HepG2 (cell line): ENCODE data around the gene P4HB. TPM values are rescaled to one million over a fixed set of nuclear protein-coding genes. Genes with fewer than 3 reads are reported as not detected.

Experiments
- KAT8 ChIP-seq: IDR thresholded peaks from 2 replicates; pipeline ENCODE4 v1.6.1; 2016; ENCODE audit warnings: missing genetic modification reagents, missing compliant biosample characterization
- KLF13 ChIP-seq: sonication (generic); formaldehyde crosslinking; IDR thresholded peaks from 2 replicates; pipeline ENCODE4 v1.4.0; 2020; ENCODE audit warnings: mild to moderate bottlenecking, missing genetic modification reagents
- MYPOP ChIP-seq: sonication (generic); formaldehyde crosslinking; IDR thresholded peaks from 2 replicates; pipeline ENCODE4 v1.8.1; 2023; ENCODE audit warnings: mild to moderate bottlenecking, moderate library complexity, missing genetic modification reagents
- SMC3 ChIP-seq: IDR thresholded peaks from 2 replicates; pipeline ENCODE4 v1.6.1; 2011; ENCODE audit warnings: low read length, improper control_type of control experiment
- SYNCRIP ChIP-seq: fragments of 200-400 bp; formaldehyde crosslinking; IDR thresholded peaks from 2 replicates; pipeline ENCODE4 v1.6.1; 2018; ENCODE audit warnings: mild to moderate bottlenecking, low read depth, low read length; ENCODE audit not compliant: insufficient read depth
- TEF ChIP-seq: sonication (generic); formaldehyde crosslinking; IDR thresholded peaks from 2 replicates; pipeline ENCODE4 v1.5.0; 2020; ENCODE audit warnings: missing genetic modification reagents
- THAP11 ChIP-seq: IDR thresholded peaks from 2 replicates; pipeline ENCODE4 v1.6.1; 2016; ENCODE audit warnings: missing biosample characterization, missing genetic modification reagents
- ZBTB25 ChIP-seq: IDR thresholded peaks from 2 replicates; pipeline ENCODE4 v1.6.1; 2018; ENCODE audit warnings: missing genetic modification reagents
- ZFX ChIP-seq: sonication (generic); formaldehyde crosslinking; IDR thresholded peaks from 2 replicates; pipeline ENCODE4 v1.4.0; 2020; ENCODE audit warnings: mild to moderate bottlenecking, low read depth, missing genetic modification reagents, moderate library complexity
- ZFY ChIP-seq: sonication (generic); formaldehyde crosslinking; IDR thresholded peaks from 2 replicates; pipeline ENCODE4 v1.4.0; 2020; ENCODE audit warnings: missing genetic modification reagents
- ZHX2 ChIP-seq, 2 experiments: sonication (generic) in 1 of 2; formaldehyde crosslinking in 1 of 2; IDR thresholded peaks; 2 replicates each; pipeline versions ENCODE4 v1.6.1 to v1.9.0; 2014 to 2022; ENCODE audit warnings: antibody characterized with exemption in 1 of 2, borderline replicate concordance in 1 of 2, inconsistent platforms in 1 of 2, low read depth in 1 of 2, missing genetic modification reagents in 1 of 2
- ZNF451 ChIP-seq: sonication (generic); formaldehyde crosslinking; IDR thresholded peaks from 2 replicates; pipeline ENCODE4 v1.5.0; 2020; ENCODE audit warnings: mild to moderate bottlenecking, missing genetic modification reagents
- ZNF512B ChIP-seq: sonication (generic); formaldehyde crosslinking; IDR thresholded peaks from 2 replicates; pipeline ENCODE4 v1.5.1; 2020; ENCODE audit warnings: missing genetic modification reagents, mild to moderate bottlenecking, borderline replicate concordance
- ZNF782 ChIP-seq: sonication (generic); formaldehyde crosslinking; IDR thresholded peaks from 2 replicates; pipeline ENCODE4 v1.4.0; 2020; ENCODE audit warnings: missing genetic modification reagents, mild to moderate bottlenecking, borderline replicate concordance
- ZSCAN22 ChIP-seq: sonication (generic); formaldehyde crosslinking; IDR thresholded peaks from 2 replicates; pipeline ENCODE4 v1.4.0; 2020; ENCODE audit warnings: mild to moderate bottlenecking, missing genetic modification reagents
- polyA plus RNA-seq, 8 experiments: library from polyadenylated mRNA; depleted of rRNA in 3 of 8; stranded (reverse) in 7 of 8; unstranded in 1 of 8; fragments of >200 nt; fragmentation: Illumina TruSeq in 4 of 8; extraction: Trizol in 4 of 8; gene quantifications; 2 replicates each; pipeline versions ENCODE4 v1.2.1 to v1.2.3, GENCODE V29; 2011 to 2016; ENCODE audit warnings: low read depth in 4 of 8, missing spikeins in 1 of 8, mixed read lengths in 1 of 8; ENCODE audit not compliant: insufficient read depth in 1 of 8
- total RNA-seq, 5 experiments: library from RNA; depleted of rRNA; stranded (reverse); fragments of >200 nt; fragmentation: Illumina TruSeq; extraction: Trizol; gene quantifications; 2 replicates each; pipeline ENCODE4 v1.2.3, GENCODE V29; 2016; ENCODE audit warnings: low read depth in 1 of 5

The P4HB gene
- total and polyA plus RNA-seq, 2 of the 13 experiments (the other 11 are each of a cell fraction or from before 2014, with no cell fraction given), result 185 to 782 TPM

- TF ChIP-seq TEF (CRISPR knock-in tag) (no peak), ZNF512B (CRISPR knock-in tag) (no peak), ZFX (CRISPR knock-in tag) (peak; percentile 79), SYNCRIP (no peak), ZSCAN22 (CRISPR knock-in tag) (no peak; the same call in 1 of the 2 replicates), ZFY (CRISPR knock-in tag) (peak; percentile 72), ZNF782 (CRISPR knock-in tag) (no peak), ZNF451 (peak; percentile 54; the same call in 1 of the 2 replicates), ZHX2 (IDR thresholded peaks at IDR 0.05; ENCODE audit: low read depth) (no peak), ZHX2 (CRISPR knock-in tag; IDR thresholded peaks at IDR 0.05; ENCODE audit: borderline replicate concordance) (no peak), SMC3 (no peak), THAP11 (CRISPR knock-in tag) (no peak), ZBTB25 (no peak; the same call in none of the 2 replicates), KLF13 (CRISPR knock-in tag) (no peak), KAT8 (CRISPR knock-in tag) (no peak), MYPOP (CRISPR knock-in tag) (no peak)
Observed at GRCh38 chr17:81867170-81867990, 7.0 kb upstream of the P4HB start (continued).
